Stimulated activated CD8-positive, alpha-beta memory T cell treated with anti-CD3 and anti-CD28 coated beads, Interleukin-7, amount 100 ng/mL, for 4 hours (primary cell): ENCODE measurements around the gene PMM2.
"Not testable (repeated sequence)": the region's sequence is repeated elsewhere in the genome, so short reads cannot be mapped to it uniquely, and the experiment has no call there.

Experiments used
- DNase-seq, 2 donors: peaks; one replicate each; pipeline ENCODE4 v3.0.0-alpha.2; 2020; ENCODE audit warnings: low read depth in 2 of 2

PMM2 gene

GRCh38 chr16:8818504-8819270, 21.0 kb downstream of the PMM2 start:
- DNase-seq: no peak

GRCh38 chr16:8819411-8820034, 21.9 kb downstream of the PMM2 start:
- no peak for DNase-seq

GRCh38 chr16:8822403-8822802, 24.8 kb downstream of the PMM2 start:
- DNase-seq: no peak

DNA sequence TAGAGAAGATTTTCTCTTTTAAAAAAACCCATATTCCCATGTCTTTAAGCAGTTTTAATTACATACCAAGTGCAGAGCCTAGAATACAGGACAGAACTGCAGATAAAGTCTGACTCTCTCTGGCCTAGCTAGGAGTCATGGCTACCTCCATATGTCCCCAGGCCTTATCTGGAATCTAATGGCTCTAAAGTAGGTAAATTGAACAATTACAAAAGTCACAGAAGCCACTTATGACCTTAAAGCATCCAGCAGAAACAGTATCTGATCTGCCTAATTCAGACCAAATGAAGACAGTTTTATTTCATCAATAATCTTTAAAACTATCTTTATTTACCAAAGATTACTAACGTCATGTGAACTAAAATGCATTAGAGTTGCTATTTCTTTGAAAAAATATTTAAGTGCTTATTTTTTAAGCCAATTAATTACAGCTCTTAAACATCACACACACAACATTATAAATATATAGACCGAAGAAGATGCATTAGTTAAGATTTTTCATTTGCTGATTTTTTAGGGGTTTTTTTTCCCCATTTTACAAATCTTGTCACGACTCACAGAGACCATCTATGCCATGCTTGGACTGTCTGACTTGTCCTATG, 28.7 kb downstream of the PMM2 start:
- no peak for DNase-seq

- no peak for DNase-seq
Measured at GRCh38 chr16:8828541-8829165, 31.0 kb downstream of the PMM2 start.

DNA sequence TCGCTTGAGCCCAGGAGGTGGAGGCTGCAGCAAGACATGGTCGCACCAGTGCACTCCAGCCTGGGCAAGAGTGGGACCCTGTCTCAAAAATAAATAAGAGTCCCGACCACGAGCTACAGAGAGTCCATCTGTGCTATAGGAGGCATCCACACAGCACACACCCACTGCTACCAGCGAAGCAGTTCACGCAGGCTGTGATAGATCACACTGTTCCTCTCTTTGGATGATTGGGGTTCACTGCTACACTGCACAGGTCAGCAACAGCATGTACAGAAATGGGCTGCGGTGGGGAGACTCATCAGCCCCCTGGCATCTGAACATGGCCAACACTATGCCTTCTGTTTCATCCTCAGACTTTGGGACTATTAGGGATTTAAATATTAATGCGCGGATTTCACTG, 33.8 kb downstream of the PMM2 start:
- no peak for DNase-seq

DNA sequence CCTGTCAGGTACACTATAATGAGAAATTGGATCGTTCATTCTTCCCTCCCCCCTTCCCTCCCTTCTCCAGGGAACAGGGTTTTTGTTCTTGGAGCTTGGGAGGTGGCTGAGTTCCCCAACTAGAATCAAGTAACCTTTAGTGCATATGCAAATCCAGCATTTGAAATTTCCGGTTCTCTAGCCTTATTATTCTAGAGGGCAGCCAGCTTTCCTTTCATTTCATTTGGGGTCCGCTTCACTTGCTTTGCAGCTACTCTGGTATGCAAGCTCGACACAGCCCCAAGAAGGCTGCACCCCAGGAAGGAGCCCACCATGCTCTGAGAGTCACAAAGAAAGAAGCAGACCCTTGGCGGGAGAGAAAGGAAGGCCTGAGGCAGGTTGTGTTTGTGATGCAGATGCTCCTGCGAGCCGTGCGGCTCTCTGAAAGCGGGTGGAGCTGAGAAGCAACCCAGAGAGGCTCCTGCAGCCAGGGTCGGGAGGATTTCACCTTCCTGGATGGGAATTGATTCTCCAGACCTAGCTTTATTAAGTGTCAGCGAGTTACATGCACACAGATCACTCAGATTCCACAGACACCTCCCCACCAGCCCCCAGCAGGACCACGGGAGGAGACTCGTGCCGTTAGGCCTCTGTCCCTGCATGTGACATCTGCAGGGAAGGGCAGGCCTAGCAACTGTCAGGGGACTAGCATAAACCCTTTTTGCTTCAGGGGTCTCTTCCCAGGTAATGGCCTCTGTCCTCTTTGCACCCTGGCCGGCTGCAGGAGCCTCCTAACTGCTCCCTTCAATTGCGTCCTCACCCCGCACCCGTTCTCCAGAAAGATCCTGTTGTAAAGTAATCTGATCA, 34.5 kb downstream of the PMM2 start:
- no peak for DNase-seq

GRCh38 chr16:8832717-8833105, 35.1 kb downstream of the PMM2 start:
- DNase-seq: no peak

DNA sequence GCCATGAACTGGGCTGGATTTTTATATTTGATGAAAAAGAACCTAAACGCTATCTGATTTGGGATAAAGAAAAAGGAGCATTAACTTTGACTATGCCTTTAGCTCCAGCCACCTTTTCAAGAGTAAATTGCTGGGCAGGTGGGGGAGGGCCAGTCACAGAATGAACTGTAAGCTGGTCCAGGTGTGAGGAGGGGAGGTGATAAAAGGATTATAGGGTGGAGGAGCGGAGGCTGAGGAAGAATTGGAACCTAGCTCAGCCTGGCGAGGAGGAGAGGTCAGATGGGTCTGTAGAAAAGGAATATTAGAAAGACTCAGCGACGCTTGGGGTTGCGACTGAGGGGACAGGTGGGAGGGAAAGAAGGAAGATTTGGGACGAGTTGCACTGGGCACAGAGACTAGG, 39.2 kb downstream of the PMM2 start:
- not testable (repeated sequence) for DNase-seq

DNA sequence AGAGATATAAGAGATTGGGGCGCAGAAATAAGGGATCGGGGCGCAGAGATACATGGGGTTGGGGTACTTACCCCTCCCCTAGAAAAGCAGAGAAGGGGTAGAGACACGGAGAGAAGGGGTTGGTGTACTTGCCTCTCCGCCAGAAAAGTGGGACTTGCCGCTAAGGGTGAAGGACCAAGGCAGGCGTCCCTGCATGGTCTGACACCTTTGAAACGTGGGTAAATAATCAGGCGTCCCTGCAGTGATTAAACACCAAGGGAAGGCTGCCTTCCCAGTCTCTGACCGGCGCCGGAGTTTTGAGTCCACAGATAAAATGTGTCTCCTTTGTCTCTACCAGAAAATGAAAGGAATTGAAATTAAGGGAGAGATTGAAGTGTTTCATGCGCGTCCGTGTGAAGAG, 40.0 kb downstream of the PMM2 start:
- not testable (repeated sequence) for DNase-seq

DNA sequence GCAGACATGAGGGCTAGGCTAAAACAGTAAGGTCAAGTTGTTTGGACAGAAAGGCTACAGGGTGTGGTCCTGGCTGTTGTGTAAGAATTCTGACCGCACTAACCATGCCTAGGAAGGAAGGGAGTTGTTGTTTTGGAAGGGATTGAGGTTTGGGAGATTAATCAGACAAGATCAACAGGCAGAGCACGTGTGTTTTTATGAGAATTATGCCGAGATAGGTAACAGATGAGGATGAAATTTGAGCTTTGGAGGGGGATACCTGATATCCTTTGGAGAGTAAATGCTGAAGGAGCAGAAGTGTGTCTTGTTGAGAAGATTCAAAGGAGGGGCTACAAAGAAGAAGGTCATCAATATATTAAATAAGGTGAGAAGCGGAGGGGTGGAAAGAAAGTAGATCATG, 44.4 kb downstream of the PMM2 start:
- DNase-seq: not testable (repeated sequence)

DNA sequence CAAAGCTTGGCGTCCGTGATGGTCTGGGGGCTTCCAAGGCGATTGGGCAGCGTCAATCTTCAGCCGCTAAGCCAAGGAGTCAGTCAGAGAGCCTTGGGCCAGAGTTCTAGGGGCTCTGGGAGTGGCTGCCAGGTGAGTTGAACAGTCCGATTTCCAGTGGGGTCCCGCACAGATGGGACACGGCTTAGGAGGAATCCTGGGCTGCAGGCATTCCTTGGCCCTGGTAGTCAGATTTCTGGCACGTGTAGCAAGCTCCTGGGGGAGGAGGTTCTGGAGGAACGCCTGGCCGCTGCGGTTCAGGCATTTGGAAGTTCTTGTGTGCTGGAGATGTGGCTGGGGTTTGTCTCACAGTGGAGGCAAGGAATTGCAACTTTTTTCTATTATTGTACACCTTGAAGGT, 45.7 kb downstream of the PMM2 start:
- not testable (repeated sequence) for DNase-seq

GRCh38 chr16:8845699-8846298, 48.2 kb downstream of the PMM2 start:
- no peak for DNase-seq

- DNase-seq: no peak
Measured at GRCh38 chr16:8846401-8846932, 48.8 kb downstream of the PMM2 start.

DNA sequence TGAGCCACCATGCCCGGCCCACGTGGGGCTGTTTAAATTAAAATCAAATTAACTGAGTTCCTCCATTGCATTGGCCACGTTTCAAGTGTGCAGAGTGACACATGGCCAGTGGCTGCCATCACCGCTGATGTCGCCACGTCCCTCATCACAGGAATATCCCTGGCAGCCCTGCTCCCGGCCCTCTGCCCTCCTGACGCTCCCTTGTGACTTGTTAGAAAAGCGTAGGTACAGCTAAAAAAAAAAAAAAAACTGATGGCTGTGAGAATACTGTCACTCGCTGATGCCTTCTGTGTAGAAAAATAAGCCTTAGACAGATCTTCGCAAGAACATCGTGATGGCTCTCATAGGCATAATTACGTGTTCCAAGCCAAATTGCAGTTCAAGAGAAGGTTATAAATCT, 49.5 kb downstream of the PMM2 start:
- no peak for DNase-seq

GRCh38 chr16:8847623-8848022, 50.0 kb downstream of the PMM2 start:
- no peak for DNase-seq

DNA sequence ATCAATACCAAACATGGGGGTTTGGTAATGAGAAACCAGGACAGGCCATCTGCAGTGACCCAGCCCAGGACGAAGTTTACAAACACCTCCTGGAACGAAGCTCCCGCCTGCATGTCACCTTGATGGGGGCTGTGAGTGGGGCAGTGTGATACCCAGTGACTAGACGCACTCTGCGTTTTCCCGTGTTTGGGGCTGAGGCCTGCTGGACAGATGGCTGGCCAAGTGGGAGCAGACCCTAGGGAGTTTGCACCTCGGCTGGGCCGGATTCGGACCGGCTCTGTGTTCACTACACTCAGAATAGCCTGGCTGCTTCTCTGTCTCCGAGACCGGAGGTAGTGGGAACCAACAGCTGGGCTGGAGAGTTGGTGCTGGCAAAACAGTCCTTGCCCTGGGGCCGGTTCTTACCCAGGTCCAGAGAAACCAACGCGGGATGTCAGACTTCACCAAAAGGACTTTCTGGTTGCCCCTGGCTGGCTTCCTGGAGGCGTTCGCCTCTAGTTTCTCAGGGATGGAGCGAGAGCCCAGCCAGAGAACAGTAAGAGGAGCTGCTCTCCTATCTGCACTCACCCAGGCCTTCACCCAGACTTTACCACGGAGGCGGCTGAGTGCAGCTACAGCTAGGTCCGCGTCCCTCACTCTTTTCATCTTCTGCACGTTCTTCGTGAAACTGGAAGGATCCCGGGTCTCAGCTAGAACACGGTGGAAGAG, 50.7 kb downstream of the PMM2 start:
- DNase-seq: no peak

DNA sequence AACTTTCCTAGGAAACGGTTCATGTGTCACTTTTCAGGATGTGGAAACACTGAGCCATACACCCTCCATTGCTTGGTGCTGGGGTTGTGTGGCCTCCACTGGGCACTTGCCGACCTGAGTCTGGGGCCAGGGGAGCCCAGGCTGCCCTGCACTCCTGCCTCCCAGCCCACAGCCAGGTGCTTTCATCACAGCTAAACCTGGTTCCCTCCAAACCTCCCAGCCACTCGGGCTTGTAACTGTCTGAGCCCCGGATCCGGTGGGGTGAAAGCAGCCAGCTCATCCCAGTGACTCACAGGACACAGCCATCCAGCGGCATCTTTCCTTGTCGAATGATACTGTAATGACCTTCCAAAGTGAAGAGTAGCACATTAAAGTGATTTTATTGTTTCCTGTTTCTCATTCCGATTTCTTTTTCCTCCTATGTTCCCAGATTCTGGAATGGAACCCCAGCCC, 51.3 kb downstream of the PMM2 start:
- DNase-seq: no peak

- DNase-seq: no peak
Measured at GRCh38 chr16:8849411-8850011, 51.9 kb downstream of the PMM2 start.
